ENCODE data around the gene ST7.

The ST7 gene

DNA sequence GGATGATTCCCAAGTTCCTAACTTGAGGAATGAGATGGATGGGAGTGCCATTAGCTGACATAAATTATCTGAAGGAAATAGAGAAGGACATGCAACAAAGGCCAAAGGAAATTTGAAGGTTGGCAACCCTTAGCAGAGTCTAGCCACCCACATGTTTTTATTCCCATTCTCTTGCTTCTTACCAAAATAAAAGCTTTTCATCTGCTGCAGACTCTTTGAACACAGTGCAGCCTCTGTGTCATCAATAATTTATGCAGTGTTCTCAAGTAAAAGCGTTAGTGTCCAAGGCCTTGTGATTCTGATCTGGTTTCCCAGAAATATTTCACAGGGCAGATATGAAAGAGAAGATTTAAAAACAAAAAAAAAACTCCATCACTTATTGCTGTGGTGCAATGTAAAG lies 98.5 kb downstream of the ST7 start:
- no peak for TF ChIP-seq ZNF274 (IDR thresholded peaks at IDR 0.05; ENCODE audit: low read depth, low read length)
- no peak overlapping the region for H3K4me3 ChIP-seq (ENCODE audit: low read length)

- no peak for TF ChIP-seq ZNF274 (IDR thresholded peaks at IDR 0.05; ENCODE audit: low read depth, low read length)
- H3K4me3 ChIP-seq (ENCODE audit: low read length), result no peak overlapping the region
Measured at GRCh38 chr7:117053432-117053831, 100.1 kb downstream of the ST7 start.

DNA sequence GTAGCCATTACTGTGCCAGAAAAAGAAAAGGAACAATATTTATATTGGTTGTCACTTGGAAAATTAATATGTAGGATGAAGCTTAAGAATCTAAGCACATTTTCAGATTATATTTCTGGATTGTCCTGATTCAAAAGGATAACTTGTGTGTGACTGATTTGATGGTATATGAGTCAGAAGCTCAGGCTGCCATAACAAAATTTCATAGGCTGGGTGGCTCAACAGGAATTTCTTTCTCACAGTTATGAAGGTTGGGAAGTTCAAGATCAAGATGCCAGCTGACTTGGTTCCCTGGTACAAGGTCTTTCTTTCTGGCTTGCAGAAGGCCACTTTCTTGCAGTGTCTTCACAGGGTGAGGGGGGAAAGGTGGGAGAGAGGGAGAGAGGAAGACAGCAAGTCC lies 108.5 kb downstream of the ST7 start:
- TF ChIP-seq ZNF274 (IDR thresholded peaks at IDR 0.05; ENCODE audit: low read depth, low read length), result no peak
- H3K4me3 ChIP-seq (ENCODE audit: low read length), result no peak overlapping the region

- TF ChIP-seq ZNF274 (IDR thresholded peaks at IDR 0.05; ENCODE audit: low read depth, low read length), result no peak
- H3K4me3 ChIP-seq (ENCODE audit: low read length), result no peak overlapping the region
Measured at GRCh38 chr7:117062300-117062699, 109.0 kb downstream of the ST7 start.

DNA sequence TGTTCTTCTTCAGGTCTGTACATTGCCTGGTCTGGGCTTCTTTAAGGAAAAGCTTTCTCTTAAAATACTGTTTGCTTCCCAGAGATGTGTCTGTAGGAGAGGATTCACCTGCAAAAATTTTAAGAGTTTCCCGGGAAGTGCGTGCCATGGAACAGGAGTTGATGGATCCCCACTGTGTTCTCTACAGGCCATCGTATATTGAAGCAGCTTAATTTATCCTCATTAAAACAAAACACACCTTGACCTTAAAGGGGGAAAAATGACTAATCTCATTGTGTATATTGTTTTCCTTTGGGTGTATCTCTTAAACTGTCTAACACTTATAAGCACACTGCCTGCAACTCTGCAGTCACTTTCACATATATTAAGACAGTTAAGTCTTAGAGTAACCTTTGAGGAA lies 111.4 kb downstream of the ST7 start:
- TF ChIP-seq ZNF274 (IDR thresholded peaks at IDR 0.05; ENCODE audit: low read depth, low read length), result no peak
- no peak overlapping the region for H3K4me3 ChIP-seq (ENCODE audit: low read length)

- no peak for TF ChIP-seq ZNF274 (IDR thresholded peaks at IDR 0.05; ENCODE audit: low read depth, low read length)
- H3K4me3 ChIP-seq (ENCODE audit: low read length), result no peak overlapping the region
Measured at GRCh38 chr7:117065571-117066150, 112.4 kb downstream of the ST7 start.

GRCh38 chr7:117066668-117067067 lies 113.4 kb downstream of the ST7 start:
- TF ChIP-seq ZNF274 (IDR thresholded peaks at IDR 0.05; ENCODE audit: low read depth, low read length), result no peak
- no peak overlapping the region for H3K4me3 ChIP-seq (ENCODE audit: low read length)

DNA sequence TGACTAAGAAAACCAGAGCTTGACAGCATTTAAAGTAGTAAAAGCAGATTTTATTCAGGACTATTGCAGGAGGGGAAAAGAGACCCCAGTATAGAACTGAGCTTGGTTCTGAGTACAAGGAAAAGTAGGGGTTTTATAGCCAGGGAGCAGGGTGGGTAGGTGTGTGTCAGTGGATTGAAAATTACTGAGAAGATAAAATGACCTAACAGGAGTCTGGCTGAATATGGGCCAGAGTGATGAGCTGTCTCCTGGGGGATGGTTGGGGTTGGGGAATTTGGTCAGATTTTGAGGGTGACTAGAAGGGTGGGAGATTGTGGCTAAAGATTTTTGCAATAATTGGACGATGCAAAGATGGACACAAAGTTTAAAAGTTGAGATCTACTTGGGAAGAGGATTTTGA lies 114.0 kb downstream of the ST7 start:
- no peak for TF ChIP-seq ZNF274 (IDR thresholded peaks at IDR 0.05; ENCODE audit: low read depth, low read length)
- no peak overlapping the region for H3K4me3 ChIP-seq (ENCODE audit: low read length)

DNA sequence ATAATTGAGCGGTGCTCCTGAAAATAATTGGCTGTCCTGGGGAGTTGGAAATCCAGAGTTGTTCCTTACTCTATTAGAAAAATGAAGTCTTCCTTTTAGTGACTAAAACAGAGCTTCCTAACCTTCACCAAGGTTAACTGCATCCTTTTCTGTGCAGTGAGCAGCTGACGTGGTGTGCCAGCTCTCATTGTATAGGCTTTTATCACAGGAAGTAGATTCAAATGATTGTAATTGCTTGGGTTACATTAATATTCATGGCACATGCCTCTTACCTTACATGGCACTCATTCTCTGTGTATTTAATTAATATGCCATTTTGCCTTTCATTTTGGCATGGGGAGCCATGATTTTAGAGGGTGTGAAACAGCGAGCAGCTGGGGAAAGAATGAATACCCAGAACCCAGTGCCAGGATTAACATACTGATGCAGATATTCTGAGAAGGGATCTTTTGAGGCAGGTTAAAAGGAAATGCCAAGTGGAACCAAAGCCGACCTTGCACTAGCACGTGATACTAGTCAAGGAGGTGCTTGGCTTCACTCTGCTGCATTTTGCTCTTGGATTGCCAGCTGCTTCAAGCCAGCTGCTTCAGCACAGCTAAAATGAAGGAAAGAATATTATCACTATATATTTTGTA lies 115.3 kb downstream of the ST7 start:
- no peak overlapping the region for H3K4me3 ChIP-seq (ENCODE audit: low read length)
- no peak for TF ChIP-seq ZNF274 (IDR thresholded peaks at IDR 0.05; ENCODE audit: low read depth, low read length)

GRCh38 chr7:117069379-117069778 lies 116.1 kb downstream of the ST7 start:
- no peak overlapping the region for H3K4me3 ChIP-seq (ENCODE audit: low read length)
- no peak for TF ChIP-seq ZNF274 (IDR thresholded peaks at IDR 0.05; ENCODE audit: low read depth, low read length)

- no peak for TF ChIP-seq ZNF274 (IDR thresholded peaks at IDR 0.05; ENCODE audit: low read depth, low read length)
- H3K4me3 ChIP-seq (ENCODE audit: low read length), result no peak overlapping the region
Measured at GRCh38 chr7:117071551-117071950, 118.2 kb downstream of the ST7 start.

GRCh38 chr7:117072620-117073118 lies 119.4 kb downstream of the ST7 start:
- no peak overlapping the region; the same call in 1 of the 2 replicates for H3K4me3 ChIP-seq (ENCODE audit: low read length)
- no peak for TF ChIP-seq ZNF274 (IDR thresholded peaks at IDR 0.05; ENCODE audit: low read depth, low read length)

DNA sequence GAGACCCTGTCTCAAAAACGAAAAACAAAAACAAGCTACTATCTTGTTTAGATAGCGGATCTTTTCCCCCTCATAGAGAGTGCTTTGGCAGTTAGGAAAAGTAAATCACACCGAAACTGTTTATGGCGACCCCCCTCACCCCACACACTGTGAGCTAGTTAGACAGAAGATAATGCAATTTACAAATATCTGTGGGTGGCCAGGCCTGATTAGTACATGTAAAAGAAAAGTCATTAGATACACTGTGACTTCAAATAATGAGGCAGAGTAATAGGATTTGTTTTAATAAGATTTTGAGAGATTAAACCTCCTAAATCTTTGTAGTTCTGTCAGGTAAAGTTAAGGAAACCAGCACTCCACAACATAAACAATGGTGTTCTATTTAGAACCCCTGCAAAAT lies 121.1 kb downstream of the ST7 start:
- TF ChIP-seq ZNF274 (IDR thresholded peaks at IDR 0.05; ENCODE audit: low read depth, low read length), result no peak
- H3K4me3 ChIP-seq (ENCODE audit: low read length), result no peak overlapping the region

DNA sequence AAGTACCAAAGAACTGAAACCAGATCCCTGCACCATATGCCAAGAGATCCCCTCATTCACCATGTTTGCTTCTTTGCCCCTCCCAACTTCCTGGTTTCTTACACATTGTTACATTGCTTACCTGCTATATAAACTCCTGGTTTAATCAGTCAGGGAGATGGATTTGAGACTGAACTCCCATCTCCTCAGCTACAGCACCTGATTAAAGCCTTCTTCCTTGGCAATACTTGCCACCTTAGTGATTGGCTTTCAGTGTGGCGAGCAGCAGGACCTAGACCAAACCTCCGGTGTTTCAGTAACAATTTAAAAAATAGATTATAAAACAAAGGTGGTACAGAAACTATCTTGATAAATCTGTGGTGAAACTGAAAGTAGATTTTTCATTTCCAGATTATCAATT lies 122.6 kb downstream of the ST7 start:
- TF ChIP-seq ZNF274 (IDR thresholded peaks at IDR 0.05; ENCODE audit: low read depth, low read length), result no peak

GRCh38 chr7:117076426-117076943 lies 123.2 kb downstream of the ST7 start:
- H3K4me3 ChIP-seq (ENCODE audit: low read length), result no peak overlapping the region
- TF ChIP-seq ZNF274 (IDR thresholded peaks at IDR 0.05; ENCODE audit: low read depth, low read length), result no peak

More for the DNA sequence above, 122.6 kb downstream of the ST7 start:
- H3K4me3 ChIP-seq (ENCODE audit: low read length), result no peak overlapping the region
